SK-N-SH treated with all-trans-retinoic acid at 6 μM for 48 hours (cell line): ENCODE measurements around the gene LPP.

Source experiments
- ATAC-seq: fragments of 200-7000 bp; cut with Tn5 transposase; 3 replicates; pipeline ENCODE4 v1.9.1; 2020; ENCODE audit warnings: mild to moderate bottlenecking, moderate library complexity
- ARNTL ChIP-seq: fragments of 450-650 bp; formaldehyde crosslinking; IDR thresholded peaks from 2 replicates; pipeline ENCODE4 v1.5.0; 2020; ENCODE audit warnings: low read depth, mild to moderate bottlenecking, moderate library complexity, borderline replicate concordance
- BACH2 ChIP-seq: fragments of 250-450 bp; sonication (Bioruptor Pico); IDR thresholded peaks from 2 replicates; pipeline ENCODE4 v1.9.0; 2021; ENCODE audit warnings: mild to moderate bottlenecking, borderline replicate concordance
- CSDC2 ChIP-seq: fragments of 250-450 bp; sonication (Bioruptor Pico); IDR thresholded peaks from 2 replicates; pipeline ENCODE4 v1.5.0; 2020; ENCODE audit warnings: mild to moderate bottlenecking, moderate library complexity
- ISL1 ChIP-seq: fragments of 250-450 bp; sonication (Bioruptor Pico); IDR thresholded peaks from 2 replicates; pipeline ENCODE4 v2.1.2; 2022; ENCODE audit warnings: mild to moderate bottlenecking, moderate library complexity
- OSR1 ChIP-seq: fragments of 250-450 bp; sonication (Bioruptor Pico); IDR thresholded peaks from 2 replicates; pipeline ENCODE4 v1.8.0; 2022; ENCODE audit warnings: moderate library complexity, mild to moderate bottlenecking, inconsistent platforms
- PPARA ChIP-seq: fragments of 250-450 bp; sonication (Bioruptor Pico); IDR thresholded peaks from 2 replicates; pipeline ENCODE4 v1.5.0; 2020; ENCODE audit warnings: mild to moderate bottlenecking, borderline replicate concordance
- RARB ChIP-seq: fragments of 250-450 bp; sonication (Bioruptor Pico); IDR thresholded peaks from 2 replicates; pipeline ENCODE4 v1.8.0; 2021; ENCODE audit warnings: mild to moderate bottlenecking, moderate library complexity
- SNAI2 ChIP-seq: fragments of 250-450 bp; sonication (Bioruptor Pico); IDR thresholded peaks from 2 replicates; pipeline ENCODE4 v1.5.0; 2020; ENCODE audit warnings: mild to moderate bottlenecking, moderate library complexity
- TCF4 ChIP-seq: fragments of 250-450 bp; sonication (Bioruptor Pico); IDR thresholded peaks from 2 replicates; pipeline ENCODE4 v1.8.0; 2021; ENCODE audit warnings: mild to moderate bottlenecking, moderate library complexity, borderline replicate concordance
- TOX ChIP-seq: fragments of 250-450 bp; sonication (Bioruptor Pico); IDR thresholded peaks from 2 replicates; pipeline ENCODE4 v1.8.0; 2021; ENCODE audit warnings: mild to moderate bottlenecking, moderate library complexity, borderline replicate concordance
- ZC3H10 ChIP-seq: fragments of 250-450 bp; sonication (Bioruptor Pico); IDR thresholded peaks from 2 replicates; pipeline ENCODE4 v1.5.1; 2021; ENCODE audit warnings: mild to moderate bottlenecking, moderate library complexity
- ZFP30 ChIP-seq: fragments of 450-650 bp; formaldehyde crosslinking; IDR thresholded peaks from 2 replicates; pipeline ENCODE4 v1.5.0; 2022; ENCODE audit warnings: mild to moderate bottlenecking, moderate library complexity
- ZNF565 ChIP-seq: fragments of 450-650 bp; formaldehyde crosslinking; conservative IDR thresholded peaks from 2 replicates; pipeline ENCODE4 v1.5.0; 2020; ENCODE audit warnings: low read depth, mild to moderate bottlenecking, moderate library complexity
- ZNF70 ChIP-seq: fragments of 450-650 bp; formaldehyde crosslinking; IDR thresholded peaks from 2 replicates; pipeline ENCODE4 v1.5.0; 2020; ENCODE audit warnings: mild to moderate bottlenecking, moderate library complexity
- TF ChIP-seq, protein P1 (sequence below): fragments of 250-450 bp; sonication (Bioruptor Pico); IDR thresholded peaks from 2 replicates; pipeline ENCODE4 v1.8.0; 2021; ENCODE audit warnings: low read depth, mild to moderate bottlenecking, moderate library complexity, borderline replicate concordance
- TF ChIP-seq, protein P2 (sequence below): fragments of 250-450 bp; sonication (Bioruptor Pico); IDR thresholded peaks from 2 replicates; pipeline ENCODE4 v1.8.0; 2020; ENCODE audit warnings: mild to moderate bottlenecking, moderate library complexity, borderline replicate concordance
- TF ChIP-seq, protein P3 (sequence below): fragments of 250-450 bp; sonication (Bioruptor Pico); IDR thresholded peaks from 2 replicates; pipeline ENCODE4 v1.5.1; 2020; ENCODE audit warnings: low read depth, mild to moderate bottlenecking, moderate library complexity
- TF ChIP-seq, protein P4 (sequence below): fragments of 250-450 bp; sonication (Bioruptor Pico); IDR thresholded peaks from 2 replicates; pipeline ENCODE4 v1.5.0; 2020; ENCODE audit warnings: mild to moderate bottlenecking, moderate library complexity

LPP gene

DNA sequence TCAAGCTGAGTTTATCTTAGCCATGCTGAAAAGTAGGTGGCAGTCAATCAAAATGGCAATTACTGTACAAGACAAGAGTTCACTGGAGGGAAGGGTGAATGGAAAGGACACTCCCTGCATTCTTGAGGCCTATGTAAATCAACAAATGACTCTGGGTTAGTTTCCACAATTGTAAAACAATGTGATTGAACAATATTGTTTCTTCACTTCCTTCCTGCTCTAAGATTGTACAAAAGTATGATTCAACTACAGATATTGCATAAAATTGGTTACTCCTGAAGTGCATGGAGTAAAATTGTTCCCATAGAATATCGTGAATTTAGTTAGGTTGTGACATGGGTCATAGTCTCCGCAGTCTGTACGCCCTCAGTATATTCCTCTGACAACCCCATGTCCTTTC, 277.6 kb downstream of the LPP start (continued):
- TF ChIP-seq RARB (CRISPR knock-in tag) (no peak), ARNTL (no peak), TOX (CRISPR knock-in tag) (no peak), PPARA (CRISPR knock-in tag) (no peak)
- TF ChIP-seq, all 23 proteins: peak for 0

DNA sequence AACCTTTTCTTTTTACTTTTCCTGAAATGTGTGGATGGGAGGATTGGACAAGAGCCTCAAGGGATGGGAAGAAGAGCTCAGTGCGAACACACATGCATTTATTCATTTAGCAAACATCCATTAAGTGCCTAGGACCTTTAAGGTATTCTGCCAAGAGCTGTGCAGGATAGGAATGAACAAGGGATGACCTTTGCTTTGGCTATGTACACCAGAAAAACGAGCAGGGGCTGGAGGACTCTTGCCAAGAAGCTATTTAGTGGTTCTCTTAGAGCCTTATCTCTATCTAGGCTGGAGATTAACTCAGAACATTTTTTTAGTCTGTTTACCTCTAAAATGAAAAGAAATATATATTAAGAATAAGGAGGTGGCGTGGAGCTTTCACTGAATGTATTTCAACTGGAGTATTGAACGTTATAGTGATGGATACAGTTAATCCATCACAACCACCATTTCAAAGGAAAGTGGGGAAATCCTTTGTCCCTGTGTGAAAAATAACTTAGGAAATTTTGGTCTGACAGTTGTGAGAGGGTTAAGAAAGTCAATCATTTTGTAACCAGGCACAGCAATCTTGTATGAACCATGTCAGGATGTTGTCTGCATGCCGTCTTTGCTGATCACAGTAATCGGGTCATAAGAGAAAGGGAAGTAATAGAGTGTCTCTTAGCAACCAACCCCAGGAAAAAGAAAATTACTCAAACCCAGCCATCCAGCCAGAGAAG, 279.0 kb downstream of the LPP start:
- TF ChIP-seq PPARA (CRISPR knock-in tag) (no peak), BACH2 (CRISPR knock-in tag) (no peak), ISL1 (CRISPR knock-in tag) (peak; percentile 57)
- TF ChIP-seq, protein P1, sequence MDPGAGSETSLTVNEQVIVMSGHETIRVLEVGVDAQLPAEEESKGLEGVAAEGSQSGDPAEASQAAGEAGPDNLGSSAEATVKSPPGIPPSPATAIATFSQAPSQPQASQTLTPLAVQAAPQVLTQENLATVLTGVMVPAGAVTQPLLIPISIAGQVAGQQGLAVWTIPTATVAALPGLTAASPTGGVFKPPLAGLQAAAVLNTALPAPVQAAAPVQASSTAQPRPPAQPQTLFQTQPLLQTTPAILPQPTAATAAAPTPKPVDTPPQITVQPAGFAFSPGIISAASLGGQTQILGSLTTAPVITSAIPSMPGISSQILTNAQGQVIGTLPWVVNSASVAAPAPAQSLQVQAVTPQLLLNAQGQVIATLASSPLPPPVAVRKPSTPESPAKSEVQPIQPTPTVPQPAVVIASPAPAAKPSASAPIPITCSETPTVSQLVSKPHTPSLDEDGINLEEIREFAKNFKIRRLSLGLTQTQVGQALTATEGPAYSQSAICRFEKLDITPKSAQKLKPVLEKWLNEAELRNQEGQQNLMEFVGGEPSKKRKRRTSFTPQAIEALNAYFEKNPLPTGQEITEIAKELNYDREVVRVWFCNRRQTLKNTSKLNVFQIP (CRISPR knock-in tag), result no peak
- peak; percentile 87 for ATAC-seq

DNA sequence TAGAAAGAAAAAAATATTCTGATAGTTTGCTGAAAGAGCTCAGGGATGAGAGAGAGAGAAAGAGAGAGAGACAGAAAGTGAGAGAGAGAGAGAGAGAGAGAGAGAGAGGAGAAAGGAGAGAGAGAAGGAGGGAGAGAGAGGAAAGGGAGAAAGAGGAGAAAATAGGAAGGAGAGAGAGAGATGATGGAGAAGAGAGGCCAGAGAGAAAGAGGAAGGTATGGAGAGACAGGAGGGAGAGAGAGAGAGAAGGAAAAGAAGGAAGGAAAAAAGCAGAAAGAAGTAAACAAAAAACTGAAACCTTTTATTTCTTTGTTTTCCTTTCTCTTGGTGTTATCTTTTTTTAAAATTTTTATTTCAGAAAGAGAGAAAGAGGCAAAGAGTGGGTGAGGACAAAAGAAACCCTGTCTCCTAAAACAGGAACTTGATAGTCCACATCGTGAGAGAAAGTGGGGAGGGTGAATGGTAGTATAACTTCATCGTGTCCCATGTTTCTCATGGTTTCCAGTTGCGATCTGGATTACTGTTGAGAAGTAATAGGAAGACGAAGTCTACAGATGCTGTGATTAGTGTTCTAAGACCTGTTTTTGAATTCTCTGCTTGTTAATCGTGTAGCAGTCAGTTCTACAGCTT, 279.7 kb downstream of the LPP start:
- ATAC-seq, result peak; percentile 21

DNA sequence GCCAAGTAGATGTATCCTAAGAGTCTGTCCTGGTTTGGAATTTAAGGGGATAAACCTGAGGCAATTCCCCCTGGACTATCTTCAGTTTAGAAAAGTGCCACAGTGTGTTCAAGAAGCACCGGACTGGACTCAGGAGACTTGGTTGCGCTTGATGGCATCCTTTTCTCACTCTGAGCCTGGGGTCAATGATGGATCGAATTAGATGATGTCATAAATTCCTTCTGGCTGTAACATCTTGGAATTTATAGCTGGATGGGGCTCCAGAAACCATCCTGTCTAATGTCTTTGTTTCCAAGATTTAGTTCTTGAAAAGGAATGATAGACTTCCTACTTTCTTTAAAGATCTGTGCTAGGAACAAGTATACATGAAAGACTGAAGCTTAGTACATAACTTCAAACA, 280.6 kb downstream of the LPP start:
- ATAC-seq, result peak; percentile 15
- TF ChIP-seq, protein P2, sequence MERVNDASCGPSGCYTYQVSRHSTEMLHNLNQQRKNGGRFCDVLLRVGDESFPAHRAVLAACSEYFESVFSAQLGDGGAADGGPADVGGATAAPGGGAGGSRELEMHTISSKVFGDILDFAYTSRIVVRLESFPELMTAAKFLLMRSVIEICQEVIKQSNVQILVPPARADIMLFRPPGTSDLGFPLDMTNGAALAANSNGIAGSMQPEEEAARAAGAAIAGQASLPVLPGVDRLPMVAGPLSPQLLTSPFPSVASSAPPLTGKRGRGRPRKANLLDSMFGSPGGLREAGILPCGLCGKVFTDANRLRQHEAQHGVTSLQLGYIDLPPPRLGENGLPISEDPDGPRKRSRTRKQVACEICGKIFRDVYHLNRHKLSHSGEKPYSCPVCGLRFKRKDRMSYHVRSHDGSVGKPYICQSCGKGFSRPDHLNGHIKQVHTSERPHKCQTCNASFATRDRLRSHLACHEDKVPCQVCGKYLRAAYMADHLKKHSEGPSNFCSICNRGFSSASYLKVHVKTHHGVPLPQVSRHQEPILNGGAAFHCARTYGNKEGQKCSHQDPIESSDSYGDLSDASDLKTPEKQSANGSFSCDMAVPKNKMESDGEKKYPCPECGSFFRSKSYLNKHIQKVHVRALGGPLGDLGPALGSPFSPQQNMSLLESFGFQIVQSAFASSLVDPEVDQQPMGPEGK (CRISPR knock-in tag), result 0 out of 2 replicates have a peak, but pooled peaks have one; percentile 38
- TF ChIP-seq, protein P3, sequence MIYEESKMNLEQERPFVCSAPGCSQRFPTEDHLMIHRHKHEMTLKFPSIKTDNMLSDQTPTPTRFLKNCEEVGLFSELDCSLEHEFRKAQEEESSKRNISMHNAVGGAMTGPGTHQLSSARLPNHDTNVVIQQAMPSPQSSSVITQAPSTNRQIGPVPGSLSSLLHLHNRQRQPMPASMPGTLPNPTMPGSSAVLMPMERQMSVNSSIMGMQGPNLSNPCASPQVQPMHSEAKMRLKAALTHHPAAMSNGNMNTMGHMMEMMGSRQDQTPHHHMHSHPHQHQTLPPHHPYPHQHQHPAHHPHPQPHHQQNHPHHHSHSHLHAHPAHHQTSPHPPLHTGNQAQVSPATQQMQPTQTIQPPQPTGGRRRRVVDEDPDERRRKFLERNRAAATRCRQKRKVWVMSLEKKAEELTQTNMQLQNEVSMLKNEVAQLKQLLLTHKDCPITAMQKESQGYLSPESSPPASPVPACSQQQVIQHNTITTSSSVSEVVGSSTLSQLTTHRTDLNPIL (CRISPR knock-in tag), result peak; percentile 28; the same call in 1 of the 2 replicates
- TF ChIP-seq, protein P4, sequence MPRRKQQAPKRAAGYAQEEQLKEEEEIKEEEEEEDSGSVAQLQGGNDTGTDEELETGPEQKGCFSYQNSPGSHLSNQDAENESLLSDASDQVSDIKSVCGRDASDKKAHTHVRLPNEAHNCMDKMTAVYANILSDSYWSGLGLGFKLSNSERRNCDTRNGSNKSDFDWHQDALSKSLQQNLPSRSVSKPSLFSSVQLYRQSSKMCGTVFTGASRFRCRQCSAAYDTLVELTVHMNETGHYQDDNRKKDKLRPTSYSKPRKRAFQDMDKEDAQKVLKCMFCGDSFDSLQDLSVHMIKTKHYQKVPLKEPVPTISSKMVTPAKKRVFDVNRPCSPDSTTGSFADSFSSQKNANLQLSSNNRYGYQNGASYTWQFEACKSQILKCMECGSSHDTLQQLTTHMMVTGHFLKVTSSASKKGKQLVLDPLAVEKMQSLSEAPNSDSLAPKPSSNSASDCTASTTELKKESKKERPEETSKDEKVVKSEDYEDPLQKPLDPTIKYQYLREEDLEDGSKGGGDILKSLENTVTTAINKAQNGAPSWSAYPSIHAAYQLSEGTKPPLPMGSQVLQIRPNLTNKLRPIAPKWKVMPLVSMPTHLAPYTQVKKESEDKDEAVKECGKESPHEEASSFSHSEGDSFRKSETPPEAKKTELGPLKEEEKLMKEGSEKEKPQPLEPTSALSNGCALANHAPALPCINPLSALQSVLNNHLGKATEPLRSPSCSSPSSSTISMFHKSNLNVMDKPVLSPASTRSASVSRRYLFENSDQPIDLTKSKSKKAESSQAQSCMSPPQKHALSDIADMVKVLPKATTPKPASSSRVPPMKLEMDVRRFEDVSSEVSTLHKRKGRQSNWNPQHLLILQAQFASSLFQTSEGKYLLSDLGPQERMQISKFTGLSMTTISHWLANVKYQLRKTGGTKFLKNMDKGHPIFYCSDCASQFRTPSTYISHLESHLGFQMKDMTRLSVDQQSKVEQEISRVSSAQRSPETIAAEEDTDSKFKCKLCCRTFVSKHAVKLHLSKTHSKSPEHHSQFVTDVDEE, result no peak
- TF ChIP-seq OSR1 (CRISPR knock-in tag), result no peak
- TF ChIP-seq RARB (CRISPR knock-in tag), result no peak
- TF ChIP-seq ISL1 (CRISPR knock-in tag), result peak; percentile 58
- TF ChIP-seq CSDC2 (CRISPR knock-in tag), result peak; percentile 83; the same call in 1 of the 2 replicates
- TF ChIP-seq ZC3H10 (CRISPR knock-in tag), result no peak
- no peak for TF ChIP-seq TCF4
- no peak for TF ChIP-seq TOX (CRISPR knock-in tag)
- no peak for TF ChIP-seq SNAI2
- no peak for TF ChIP-seq ZNF565 (CRISPR knock-in tag)

More for the DNA sequence above, 279.7 kb downstream of the LPP start:
- TF ChIP-seq OSR1 (CRISPR knock-in tag) (no peak), ZFP30 (CRISPR knock-in tag) (no peak), ZNF70 (CRISPR knock-in tag) (no peak)
- TF ChIP-seq, protein P1 (CRISPR knock-in tag), result no peak
